NCI-H2196 treated with DMSO at 0.1 percent for 48 hours (cell line): ENCODE results near the gene CDC42BPB.
"Not testable (repeated sequence)": the region's sequence is repeated elsewhere in the genome, so short reads cannot be mapped to it uniquely, and the experiment has no call there.

Source experiments
- DNase-seq: peaks from one replicate; lab custom pipeline; 2025; ENCODE audit not compliant: unreplicated experiment; lab: John Stamatoyannopoulos, UW

CDC42BPB gene

GRCh38 chr14:103047453-103047852 lies 9.9 kb downstream of the CDC42BPB start:
- not testable (repeated sequence) for DNase-seq

GRCh38 chr14:103045371-103045869 lies 11.9 kb downstream of the CDC42BPB start:
- DNase-seq = no peak

GRCh38 chr14:103043257-103044015 lies 13.9 kb downstream of the CDC42BPB start:
- no peak for DNase-seq

- no peak for DNase-seq
These were observed 15.9 kb downstream of the CDC42BPB start for GRCh38 chr14:103041464-103041863.

GRCh38 chr14:103033681-103034096 lies 23.7 kb downstream of the CDC42BPB start:
- DNase-seq = no peak

- no peak for DNase-seq
These were observed 25.4 kb downstream of the CDC42BPB start for GRCh38 chr14:103031956-103032355.

- no peak for DNase-seq
These were observed 25.8 kb downstream of the CDC42BPB start for GRCh38 chr14:103031566-103031911.

- DNase-seq = no peak
These were observed 26.4 kb downstream of the CDC42BPB start for GRCh38 chr14:103030741-103031565.

- DNase-seq = no peak
These were observed 27.4 kb downstream of the CDC42BPB start for GRCh38 chr14:103029936-103030335.

GRCh38 chr14:103028772-103029171 lies 28.6 kb downstream of the CDC42BPB start:
- no peak for DNase-seq

- no peak for DNase-seq
These were observed 29.1 kb downstream of the CDC42BPB start for GRCh38 chr14:103028161-103028767.

- no peak for DNase-seq
These were observed 29.9 kb downstream of the CDC42BPB start for GRCh38 chr14:103027451-103027850.

- DNase-seq = no peak
These were observed 30.4 kb downstream of the CDC42BPB start for GRCh38 chr14:103026988-103027387.

- DNase-seq = not testable (repeated sequence)
These were observed 31.2 kb downstream of the CDC42BPB start for GRCh38 chr14:103026196-103026595.

GRCh38 chr14:103023881-103024473 lies 33.4 kb downstream of the CDC42BPB start:
- no peak for DNase-seq

GRCh38 chr14:103022685-103023044 lies 34.7 kb downstream of the CDC42BPB start:
- DNase-seq = no peak

- peak; percentile 41 for DNase-seq
These were observed 35.2 kb downstream of the CDC42BPB start for GRCh38 chr14:103022002-103022684.

- DNase-seq = no peak
These were observed 35.7 kb downstream of the CDC42BPB start for GRCh38 chr14:103021684-103022001.

- no peak for DNase-seq
These were observed 36.8 kb downstream of the CDC42BPB start for GRCh38 chr14:103020271-103021170.

- DNase-seq = no peak
These were observed 37.5 kb downstream of the CDC42BPB start for GRCh38 chr14:103019826-103020225.
